HG03095 (cell line): ENCODE data around the gene PRDM12.

Source experiments
- ATAC-seq: cut with Tn5 transposase; IDR thresholded peaks from one replicate; pipeline ENCODE4 v1.9.1; 2021; ENCODE audit warnings: moderate library complexity; ENCODE audit not compliant: unreplicated experiment

PRDM12 gene

GRCh38 chr9:130714586-130715110 lies 50.3 kb downstream of the PRDM12 start:
- no peak for ATAC-seq

GRCh38 chr9:130715270-130715669 lies 50.9 kb downstream of the PRDM12 start:
- ATAC-seq = no peak

GRCh38 chr9:130718562-130718961 lies 54.2 kb downstream of the PRDM12 start:
- ATAC-seq = no peak

GRCh38 chr9:130720762-130721161 lies 56.4 kb downstream of the PRDM12 start:
- no peak for ATAC-seq

- no peak for ATAC-seq
Measured at GRCh38 chr9:130728721-130729120, 64.3 kb downstream of the PRDM12 start.

- ATAC-seq = no peak
Measured at GRCh38 chr9:130729145-130729544, 64.8 kb downstream of the PRDM12 start.

- no peak for ATAC-seq
Measured at GRCh38 chr9:130731355-130731754, 67.0 kb downstream of the PRDM12 start.

- no peak for ATAC-seq
Measured at GRCh38 chr9:130732136-130732535, 67.7 kb downstream of the PRDM12 start.
